ENCODE measurements around the gene TNFSF12.

TNFSF12 gene

GRCh38 chr17:7563115-7563869, 14.4 kb downstream of the TNFSF12 start:
- H3K4me3 ChIP-seq (ENCODE audit: low read depth, low read length): no peak overlapping the region

- no peak overlapping the region for H3K4me3 ChIP-seq (ENCODE audit: low read depth, low read length)
These were observed 20.7 kb downstream of the TNFSF12 start for GRCh38 chr17:7569571-7569970.

GRCh38 chr17:7570351-7570750, 21.5 kb downstream of the TNFSF12 start:
- H3K4me3 ChIP-seq (ENCODE audit: low read depth, low read length): no peak overlapping the region

GRCh38 chr17:7572338-7572587, 23.4 kb downstream of the TNFSF12 start:
- peak overlapping the region; percentile 56 for H3K4me3 ChIP-seq (ENCODE audit: low read depth, low read length)

GRCh38 chr17:7572588-7573323, 23.9 kb downstream of the TNFSF12 start:
- peak overlapping the region; percentile 97 for H3K4me3 ChIP-seq (ENCODE audit: low read depth, low read length)

GRCh38 chr17:7573324-7574080, 24.6 kb downstream of the TNFSF12 start:
- H3K4me3 ChIP-seq (ENCODE audit: low read depth, low read length): peak overlapping the region; percentile 97

DNA sequence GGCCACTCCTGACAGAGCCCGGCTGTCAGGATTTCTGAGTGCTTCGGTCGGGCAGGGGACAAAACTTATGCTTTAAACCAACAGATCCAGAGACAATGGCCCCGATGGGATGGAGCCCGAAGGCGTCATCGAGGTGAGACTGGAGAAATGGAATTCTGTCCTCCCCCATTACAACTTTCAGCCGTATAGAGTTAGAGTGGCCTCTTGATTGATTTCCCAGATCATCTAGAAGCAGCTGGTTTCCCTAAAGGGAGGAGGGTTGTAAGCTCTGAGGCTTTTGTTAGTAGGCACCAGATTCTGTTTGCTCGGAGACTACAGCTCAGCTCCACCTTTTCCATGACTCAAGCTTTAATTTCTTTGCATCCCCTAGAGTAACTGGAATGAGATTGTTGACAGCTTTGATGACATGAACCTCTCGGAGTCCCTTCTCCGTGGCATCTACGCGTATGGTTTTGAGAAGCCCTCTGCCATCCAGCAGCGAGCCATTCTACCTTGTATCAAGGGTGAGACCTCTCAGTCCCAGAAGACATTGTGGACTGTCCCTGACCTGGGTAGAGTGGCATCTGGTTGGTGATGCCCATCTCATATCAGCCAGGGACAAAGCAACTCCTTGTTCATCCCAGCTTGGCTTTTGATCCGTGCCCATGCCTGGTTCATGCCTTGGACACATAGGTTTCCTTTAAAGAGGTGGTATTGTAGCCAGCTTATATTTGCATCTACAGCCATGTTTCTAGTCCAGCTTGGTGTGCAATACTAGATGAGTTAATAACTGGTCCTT, 25.5 kb downstream of the TNFSF12 start:
- peak overlapping the region; percentile 97 for H3K4me3 ChIP-seq (ENCODE audit: low read depth, low read length)

DNA sequence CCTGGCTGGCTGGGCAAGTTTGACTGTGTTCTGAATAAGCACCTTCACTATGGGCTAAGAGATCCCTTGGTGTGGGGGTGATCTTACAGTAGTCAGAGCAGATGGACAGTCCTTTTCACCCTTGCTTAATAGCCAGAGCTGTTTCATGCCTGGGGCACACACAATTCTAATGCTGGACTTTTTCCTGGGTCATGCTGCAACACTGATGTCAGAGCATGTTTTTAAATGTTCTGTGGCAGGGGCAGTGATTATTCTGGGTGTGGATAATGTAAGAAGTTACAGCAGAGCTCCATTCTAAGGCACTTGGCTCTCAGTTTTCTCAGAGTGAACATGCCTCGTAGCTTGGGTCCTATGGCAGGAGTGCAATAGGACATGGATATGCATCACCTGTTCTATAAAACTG, 26.6 kb downstream of the TNFSF12 start:
- H3K4me3 ChIP-seq (ENCODE audit: low read depth, low read length): peak overlapping the region; percentile 4

- H3K4me3 ChIP-seq (ENCODE audit: low read depth, low read length): no peak overlapping the region
These were observed 27.1 kb downstream of the TNFSF12 start for GRCh38 chr17:7575959-7576358.

DNA sequence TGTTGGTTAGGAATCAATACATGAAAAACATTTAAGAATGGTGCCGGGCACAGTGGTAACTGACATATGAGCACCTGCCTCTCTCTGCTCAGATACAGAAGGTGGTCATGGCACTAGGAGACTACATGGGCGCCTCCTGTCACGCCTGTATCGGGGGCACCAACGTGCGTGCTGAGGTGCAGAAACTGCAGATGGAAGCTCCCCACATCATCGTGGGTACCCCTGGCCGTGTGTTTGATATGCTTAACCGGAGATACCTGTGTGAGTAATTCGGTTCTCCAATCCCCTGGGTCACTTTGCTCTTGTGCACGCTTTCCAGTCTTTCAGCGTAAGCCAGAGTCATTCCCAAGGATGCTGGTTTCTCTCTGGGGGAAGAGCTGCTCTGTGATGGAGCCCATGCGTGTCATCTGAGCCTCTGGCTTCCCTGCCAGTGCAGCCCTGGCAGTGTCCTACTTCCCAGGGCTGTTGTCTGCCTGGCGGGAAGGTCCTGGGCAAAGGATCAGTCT, 27.6 kb downstream of the TNFSF12 start:
- H3K4me3 ChIP-seq (ENCODE audit: low read depth, low read length): no peak overlapping the region

DNA sequence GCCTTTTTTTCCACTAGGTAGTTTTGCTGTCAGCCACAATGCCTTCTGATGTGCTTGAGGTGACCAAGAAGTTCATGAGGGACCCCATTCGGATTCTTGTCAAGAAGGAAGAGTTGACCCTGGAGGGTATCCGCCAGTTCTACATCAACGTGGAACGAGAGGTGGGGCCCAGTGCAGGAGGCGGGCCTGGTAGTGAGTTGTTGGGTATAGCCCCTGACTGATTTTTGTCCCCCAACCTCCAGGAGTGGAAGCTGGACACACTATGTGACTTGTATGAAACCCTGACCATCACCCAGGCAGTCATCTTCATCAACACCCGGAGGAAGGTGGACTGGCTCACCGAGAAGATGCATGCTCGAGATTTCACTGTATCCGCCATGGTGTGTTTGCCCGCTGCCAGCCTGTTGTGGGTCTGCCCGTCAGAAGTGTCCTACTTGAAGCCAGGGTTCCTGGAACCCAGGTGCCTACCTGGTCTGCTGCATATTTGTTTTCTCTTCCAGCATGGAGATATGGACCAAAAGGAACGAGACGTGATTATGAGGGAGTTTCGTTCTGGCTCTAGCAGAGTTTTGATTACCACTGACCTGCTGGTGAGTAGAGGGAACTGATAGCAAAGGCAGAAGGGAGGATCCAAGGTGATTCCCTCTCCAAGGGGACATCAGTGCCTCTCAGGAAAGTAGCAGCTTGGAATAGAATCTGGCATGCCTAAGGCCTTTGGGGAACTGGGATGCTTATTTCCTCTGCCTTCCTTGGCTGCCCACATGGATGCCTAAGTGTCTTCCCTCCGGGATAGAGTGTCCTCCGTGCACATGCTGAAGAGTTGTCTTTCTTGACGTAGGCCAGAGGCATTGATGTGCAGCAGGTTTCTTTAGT, 28.7 kb downstream of the TNFSF12 start:
- H3K4me3 ChIP-seq (ENCODE audit: low read depth, low read length): no peak overlapping the region

GRCh38 chr17:7579001-7579833, 30.4 kb downstream of the TNFSF12 start, which contains the start of gene CD68:
CD68 (plus strand) TSS chr17:7579638; CDS start chr17:7579678, 40 bp downstream.
- no peak within 1 kb of the TSS for H3K4me3 ChIP-seq (ENCODE audit: low read depth, low read length)

GRCh38 chr17:7579834-7580603, 31.2 kb downstream of the TNFSF12 start:
- H3K4me3 ChIP-seq (ENCODE audit: low read depth, low read length): no peak overlapping the region

- no peak overlapping the region for H3K4me3 ChIP-seq (ENCODE audit: low read depth, low read length)
These were observed 32.0 kb downstream of the TNFSF12 start for GRCh38 chr17:7580604-7581575.

DNA sequence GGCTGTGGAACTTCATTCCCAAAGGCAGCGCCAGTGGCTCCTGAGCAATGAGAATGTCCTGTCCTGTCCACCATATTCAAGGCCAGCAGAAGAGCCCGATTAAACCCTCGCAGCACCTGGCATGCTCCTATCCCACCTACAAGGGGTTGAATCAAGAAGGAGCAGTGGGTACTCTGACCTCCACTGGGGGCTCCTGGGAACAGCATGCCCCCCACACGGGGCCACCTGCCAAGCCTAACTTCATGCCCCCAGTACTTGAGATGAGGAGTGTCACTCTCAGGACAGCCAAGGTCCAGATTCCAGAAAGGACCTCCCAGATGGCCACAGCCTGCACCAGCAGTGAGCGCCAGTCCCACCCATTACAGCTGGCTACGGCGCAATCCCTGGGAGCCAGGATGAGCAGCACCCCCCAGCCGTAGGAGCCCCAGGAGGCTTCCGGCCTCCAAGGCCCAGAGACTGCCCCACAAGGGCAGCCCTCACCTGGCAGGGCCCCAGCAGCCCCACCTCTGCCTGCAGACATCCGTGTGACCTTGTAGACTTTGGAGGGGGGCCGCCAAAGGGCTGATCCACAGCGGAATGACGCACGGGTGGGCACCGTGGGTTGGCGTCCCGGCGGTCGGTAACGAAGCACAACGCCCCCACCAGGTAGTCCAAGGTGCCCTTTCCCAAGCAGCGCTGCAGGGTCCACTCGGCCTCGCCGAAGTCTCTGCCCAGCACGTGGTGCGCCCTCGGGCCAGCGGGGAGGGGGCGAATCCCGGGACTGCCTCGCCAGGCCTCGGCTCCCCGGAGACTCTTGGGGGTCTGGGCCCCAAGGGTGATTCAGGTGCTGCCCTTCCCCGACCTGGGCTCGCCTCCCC, 33.8 kb downstream of the TNFSF12 start:
- no peak overlapping the region for H3K4me3 ChIP-seq (ENCODE audit: low read depth, low read length)
